ENCODE data around the gene CFAP210.
"Not testable (repeated sequence)": the region's sequence is repeated elsewhere in the genome, so short reads cannot be mapped to it uniquely, and the experiment has no call there.

Gene CFAP210

DNA sequence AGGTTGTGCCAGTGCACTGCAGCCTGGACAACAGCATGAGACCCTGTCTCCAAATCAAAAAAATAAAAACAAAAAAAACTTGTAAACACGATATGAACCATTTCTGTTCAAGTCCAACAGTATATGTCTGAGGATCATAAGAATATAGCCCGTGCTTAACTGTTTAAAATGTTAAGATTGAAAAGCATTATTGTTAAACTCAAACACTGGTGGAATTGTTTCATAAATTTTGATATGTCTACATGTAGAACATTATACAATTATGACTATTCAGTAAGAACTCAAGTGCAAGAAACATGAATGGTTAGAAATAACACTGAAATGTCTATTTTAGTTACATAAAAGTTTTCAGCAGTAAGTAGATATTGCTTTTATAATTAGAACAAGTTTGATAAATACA, 80.3 kb downstream of the CFAP210 start:
- no peak for DNase-seq

DNA sequence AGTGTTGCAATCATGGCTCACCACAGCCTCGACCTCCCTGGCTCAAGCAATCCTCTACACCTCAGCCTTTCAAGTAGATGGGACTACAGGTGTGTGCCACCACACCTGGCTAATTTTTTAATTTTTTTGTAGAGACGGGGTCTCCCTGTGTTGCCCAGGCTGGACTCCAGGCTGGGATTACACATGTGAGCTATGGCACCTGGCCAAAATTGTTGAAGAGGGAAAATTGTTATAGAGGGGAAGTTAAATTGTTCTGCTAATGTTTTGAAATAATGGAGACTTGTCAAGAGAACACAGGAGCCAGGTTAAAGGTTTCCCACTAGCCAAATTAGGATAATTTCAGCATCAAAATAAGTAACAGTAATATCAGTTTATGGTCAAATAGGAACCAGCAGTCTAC, 84.9 kb downstream of the CFAP210 start:
- DNase-seq = no peak

DNA sequence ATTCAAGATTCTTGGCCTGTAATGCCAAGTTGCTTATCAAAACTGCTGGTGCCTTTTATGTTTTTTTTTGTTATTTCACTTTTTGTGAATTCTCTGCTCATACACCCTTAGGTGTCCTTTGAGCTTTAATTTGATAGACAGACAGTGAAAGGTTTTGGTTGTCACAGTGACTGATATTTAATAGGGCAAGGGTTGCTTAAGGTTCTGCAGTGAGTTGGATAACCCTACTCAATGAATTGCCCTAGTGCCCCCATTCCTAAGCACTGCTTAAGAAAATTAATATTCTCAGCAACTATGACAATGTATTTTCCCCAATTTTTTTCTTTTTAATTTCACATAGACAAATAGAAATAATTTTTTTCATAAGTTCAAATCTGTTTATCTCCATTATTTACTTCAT, 94.6 kb downstream of the CFAP210 start:
- DNase-seq = no peak

DNA sequence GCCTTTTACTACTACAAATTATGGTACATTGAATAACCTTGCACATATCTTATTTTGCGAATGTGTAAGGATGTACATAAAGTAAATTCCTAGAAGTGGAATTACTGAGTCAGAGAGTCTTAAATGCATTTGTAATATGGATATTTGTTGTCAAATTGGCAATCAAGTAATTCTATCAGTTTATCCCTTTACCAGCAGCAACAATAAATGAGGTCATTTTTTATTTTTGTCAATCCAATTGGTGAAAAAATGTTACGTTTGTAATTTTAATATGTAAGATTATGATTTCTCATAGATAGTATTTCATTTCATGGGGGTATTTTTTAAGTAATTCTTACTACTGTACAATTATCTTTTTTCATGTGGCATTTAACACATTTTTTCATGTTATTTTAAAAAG, 95.2 kb downstream of the CFAP210 start:
- DNase-seq = no peak

DNA sequence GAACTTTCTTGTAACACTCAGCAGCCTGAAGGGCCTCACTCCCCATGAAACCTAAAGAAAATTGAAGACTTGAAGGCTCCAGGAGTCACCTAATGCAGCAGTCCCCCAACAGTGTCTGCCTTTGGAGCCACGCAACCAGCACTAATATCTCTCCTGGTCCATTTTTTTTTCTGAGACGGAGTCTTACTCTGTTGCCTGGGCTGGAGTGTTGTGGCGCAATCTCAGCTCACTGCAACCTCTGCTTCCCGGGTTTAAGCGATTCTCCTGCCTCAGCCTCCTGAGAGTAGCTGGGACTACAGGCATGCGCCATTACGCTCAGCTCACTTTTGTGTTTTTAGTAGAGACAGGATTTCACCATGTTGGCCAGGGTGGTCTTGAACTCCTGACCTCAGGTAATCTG, 97.7 kb downstream of the CFAP210 start:
- DNase-seq = not testable (repeated sequence)

Measured in activated CD4-positive, alpha-beta T cell treated with anti-CD3 and anti-CD28 coated beads for 1 hour (primary cell).